Measurements from ENCODE around the gene FUOM. TPM values are rescaled to one million over a fixed set of nuclear protein-coding genes. Genes with fewer than 3 reads are reported as not detected.

Gene FUOM
- total RNA-seq, 4 donors from 2014 or later: 2.6 to 13.8 (median 2.9) TPM; not detected in 1

- intact Hi-C loops (cut with DNase I; ENCODE audit: low total_unique reads): no loop called here
- no peak overlapping the region for H3K27ac ChIP-seq
- H3K4me3 ChIP-seq: no peak overlapping the region
- no peaks in the 10 kb centered on the region for H3K4me1 ChIP-seq
- DNase-seq: no peak
- H3K27me3 ChIP-seq: no peaks in the 10 kb centered on the region
- H3K9me3 ChIP-seq: no peaks in the 10 kb centered on the region
- TF ChIP-seq POLR2A (IDR thresholded peaks at IDR 0.05) (no peak), CTCF (IDR thresholded peaks at IDR 0.05) (no peak)
- H3K36me3 ChIP-seq: no peaks in the 10 kb centered on the region
These were observed 45.5 kb upstream of the FUOM start for GRCh38 chr10:133403359-133403758.

DNA sequence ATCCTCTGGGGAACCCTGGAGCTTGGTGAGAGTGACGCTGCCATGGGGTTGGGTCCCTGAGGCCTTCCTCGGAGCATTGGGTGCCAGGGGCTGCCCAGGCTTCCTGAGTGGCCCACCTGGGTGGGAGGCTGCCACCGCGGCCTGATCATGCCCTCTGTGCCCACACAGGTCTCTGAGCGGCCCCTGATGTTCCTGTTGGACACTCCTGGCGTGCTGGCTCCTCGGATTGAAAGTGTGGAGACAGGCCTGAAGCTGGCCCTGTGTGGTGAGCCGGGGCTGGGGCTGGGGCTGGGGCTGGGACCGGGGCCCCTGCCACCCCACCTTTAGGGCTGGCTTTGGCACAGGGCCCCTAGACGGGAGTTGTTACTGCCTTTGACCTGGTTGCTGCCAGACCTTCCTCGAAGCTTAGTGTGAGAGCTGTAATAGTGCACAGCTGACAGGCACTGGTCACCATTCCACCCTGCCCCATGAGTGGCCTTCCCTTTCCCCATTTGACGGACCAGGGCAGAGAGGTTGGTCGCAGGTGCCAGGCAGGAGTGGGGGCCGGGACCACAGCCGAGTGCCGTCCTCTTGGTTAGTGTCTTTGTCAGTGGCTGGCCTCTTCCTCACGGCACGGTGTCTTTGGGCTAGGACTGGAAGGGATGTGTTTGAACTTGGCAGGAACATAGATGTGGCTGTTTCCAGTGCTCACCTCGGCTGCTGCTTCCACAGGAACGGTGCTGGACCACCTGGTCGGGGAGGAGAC is 44.3 kb upstream of the FUOM start:
- no peaks in the 10 kb centered on the region for H3K9me3 ChIP-seq
- no peak for DNase-seq
- no peaks in the 10 kb centered on the region for H3K27me3 ChIP-seq
- H3K4me3 ChIP-seq: no peak overlapping the region
- no peaks in the 10 kb centered on the region for H3K36me3 ChIP-seq
- no peaks in the 10 kb centered on the region for H3K4me1 ChIP-seq
- H3K27ac ChIP-seq: no peak overlapping the region
- TF ChIP-seq POLR2A (IDR thresholded peaks at IDR 0.05): no peak
- no peak for TF ChIP-seq CTCF (IDR thresholded peaks at IDR 0.05)
- intact Hi-C loops (cut with DNase I; ENCODE audit: low total_unique reads): no loop called here

DNA sequence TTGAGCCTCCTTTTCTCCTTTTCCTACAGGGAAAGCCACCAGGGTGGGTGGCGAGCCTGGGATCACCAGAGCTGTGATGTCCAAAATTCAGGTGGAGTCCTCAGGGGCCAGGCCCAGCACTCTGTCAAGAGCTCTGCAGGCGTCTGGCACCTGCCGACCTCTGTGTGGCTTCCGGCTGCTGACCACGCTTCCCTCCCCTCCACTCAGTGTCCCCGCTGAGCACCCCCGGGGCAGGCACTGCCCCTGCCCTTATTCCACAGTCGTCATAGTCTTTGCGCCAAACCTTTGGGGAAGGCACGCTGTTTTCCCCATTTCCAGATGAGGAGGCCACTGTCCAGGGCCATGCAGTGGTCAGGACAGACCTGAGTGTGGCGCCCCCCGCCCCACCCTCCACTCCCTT is 43.7 kb upstream of the FUOM start:
- intact Hi-C loops (cut with DNase I; ENCODE audit: low total_unique reads): no loop called here
- no peaks in the 10 kb centered on the region for H3K4me1 ChIP-seq
- DNase-seq: peak in 1 of 2 donors; percentile 4

GRCh38 chr10:133400624-133401424 is 43.0 kb upstream of the FUOM start:
- no peaks in the 10 kb centered on the region for H3K9me3 ChIP-seq
- H3K27ac ChIP-seq: no peak overlapping the region

More for the DNA sequence above, 43.7 kb upstream of the FUOM start:
- H3K4me3 ChIP-seq: no peak overlapping the region
- TF ChIP-seq POLR2A (IDR thresholded peaks at IDR 0.05) (no peak), CTCF (IDR thresholded peaks at IDR 0.05) (no peak)
- no peaks in the 10 kb centered on the region for H3K27me3 ChIP-seq
- no peaks in the 10 kb centered on the region for H3K36me3 ChIP-seq
- no peaks in the 10 kb centered on the region for H3K9me3 ChIP-seq
- H3K27ac ChIP-seq: no peak overlapping the region

More at GRCh38 chr10:133400624-133401424, 43.0 kb upstream of the FUOM start:
- DNase-seq: no peak
- TF ChIP-seq POLR2A (IDR thresholded peaks at IDR 0.05): no peak
- TF ChIP-seq CTCF (IDR thresholded peaks at IDR 0.05): no peak
- Histone ChIP-seq H3K4me3 (no peak overlapping the region), H3K4me1 (no peaks in the 10 kb centered on the region), H3K27me3 (no peaks in the 10 kb centered on the region), H3K36me3 (no peaks in the 10 kb centered on the region)
- intact Hi-C loops (cut with DNase I; ENCODE audit: low total_unique reads): no loop called here

Measured in uterus (tissue), 4 donors.